Loucy (cell line): ENCODE data around the gene UBE2Q1.

ENCODE experiments used
- H2AFZ ChIP-seq: fragments of 200-600 bp; sonication (generic); 2 replicates; pipeline ENCODE4 v1.6.0; 2016; ENCODE audit warnings: antibody characterized with exemption, mild to moderate bottlenecking, low read length, moderate library complexity
- H3F3A ChIP-seq: fragments of 200-600 bp; 2 replicates; pipeline ENCODE4 v1.6.0; 2016; ENCODE audit warnings: antibody characterized with exemption, low read depth, mild to moderate bottlenecking
- H3K27me3 ChIP-seq: fragments of 200-600 bp; sonication (generic); 2 replicates; pipeline ENCODE4 v1.6.1; 2014; ENCODE audit warnings: low read length, mild to moderate bottlenecking; ENCODE audit not compliant: insufficient read depth, poor library complexity, severe bottlenecking
- H3K36me3 ChIP-seq: fragments of 200-600 bp; sonication (generic); 2 replicates; pipeline ENCODE4 v1.6.1; 2016; ENCODE audit warnings: low read length; ENCODE audit not compliant: insufficient read depth
- H3K4me1 ChIP-seq: fragments of 200-600 bp; sonication (generic); 2 replicates; pipeline ENCODE4 v1.5.1; 2014; ENCODE audit warnings: low read length, mild to moderate bottlenecking; ENCODE audit not compliant: insufficient read depth, poor library complexity, severe bottlenecking
- H3K4me2 ChIP-seq: fragments of 200-600 bp; sonication (generic); 2 replicates; pipeline ENCODE4 v1.6.0; 2014; ENCODE audit warnings: antibody characterized with exemption, low read length, low read depth, mild to moderate bottlenecking; ENCODE audit not compliant: poor library complexity, severe bottlenecking
- H3K4me3 ChIP-seq: fragments of 200-600 bp; sonication (generic); 2 replicates; pipeline ENCODE4 v1.5.1; 2014; ENCODE audit warnings: low read length, mild to moderate bottlenecking, mixed read lengths; ENCODE audit not compliant: poor library complexity, severe bottlenecking
- H3K79me2 ChIP-seq: fragments of 200-600 bp; sonication (generic); 2 replicates; pipeline ENCODE4 v1.6.1; 2014; ENCODE audit warnings: low read length; ENCODE audit not compliant: insufficient read depth
- H3K9ac ChIP-seq: fragments of 200-600 bp; sonication (generic); 2 replicates; pipeline ENCODE4 v1.6.0; 2014; ENCODE audit warnings: mild to moderate bottlenecking, low read depth, low read length, moderate library complexity; ENCODE audit not compliant: poor library complexity, severe bottlenecking
- H3K9me2 ChIP-seq: fragments of 200-600 bp; sonication (generic); replicated peaks from 2 replicates; pipeline ENCODE4 v1.6.1; 2016; ENCODE audit warnings: low read depth, low read length, mixed read lengths
- H3K9me3 ChIP-seq: fragments of 200-600 bp; sonication (generic); 2 replicates; pipeline ENCODE4 v1.6.1; 2014; ENCODE audit warnings: mild to moderate bottlenecking, antibody characterized with exemption, low read length, low read depth; ENCODE audit not compliant: insufficient read depth
- H4K20me1 ChIP-seq: fragments of 200-600 bp; sonication (generic); 2 replicates; pipeline ENCODE4 v1.6.0; 2014; ENCODE audit warnings: antibody characterized with exemption, low read length, mild to moderate bottlenecking; ENCODE audit not compliant: insufficient read depth, poor library complexity, severe bottlenecking
- EZH2phosphoT487 ChIP-seq: fragments of 200-600 bp; IDR thresholded peaks from 2 replicates; pipeline ENCODE4 v1.6.1; 2018; ENCODE audit warnings: antibody characterized with exemption, mild to moderate bottlenecking, moderate library complexity, borderline replicate concordance
- TF ChIP-seq, protein P1 (sequence below): fragments of 200-600 bp; sonication (generic); conservative IDR thresholded peaks from 2 replicates; pipeline ENCODE4 v1.5.1; 2014; ENCODE audit warnings: mild to moderate bottlenecking, antibody characterized with exemption, low read length

The UBE2Q1 gene

DNA sequence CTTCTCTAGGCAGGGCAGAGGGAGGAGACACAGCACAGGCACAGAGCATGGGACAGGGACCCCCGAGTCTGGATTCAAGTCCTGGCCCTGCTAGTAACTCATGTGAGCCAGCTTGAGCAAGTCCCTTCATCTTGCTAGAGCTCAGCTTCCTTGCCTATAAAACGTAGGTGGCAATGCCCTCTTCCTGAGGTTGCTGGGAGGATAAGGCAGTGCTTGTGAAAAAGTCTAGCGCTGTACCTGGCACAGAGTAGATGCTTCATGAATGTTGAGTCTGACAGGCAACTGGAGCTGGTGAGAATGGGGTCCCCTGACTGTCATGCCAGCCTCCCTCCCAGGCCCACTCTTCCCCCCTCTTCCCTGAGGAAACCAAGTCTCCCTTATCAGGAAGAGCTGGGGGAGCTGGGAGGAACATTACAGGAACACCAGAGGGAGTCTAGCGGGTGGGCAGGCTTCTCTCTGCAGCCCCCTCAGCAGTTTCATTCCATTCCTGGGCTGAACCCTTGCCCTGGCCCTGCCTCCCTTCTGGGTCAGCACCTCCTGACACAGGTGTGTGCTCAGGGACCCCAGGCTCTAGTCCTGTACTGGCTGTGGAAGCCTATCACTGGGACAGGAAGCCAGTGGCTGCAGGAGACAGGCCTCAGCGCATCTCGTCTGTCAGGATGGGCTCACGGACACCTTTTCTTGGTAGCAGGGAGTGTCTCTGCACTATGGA, 19.0 kb upstream of the UBE2Q1 start:
- Histone ChIP-seq H3K36me3 (peaks cover 44% of the 10 kb centered on the region; the same call in 1 of the 2 replicates), H3K4me3 (no peak overlapping the region), H3K4me2 (no peak overlapping the region), H4K20me1 (no peaks in the 10 kb centered on the region), H3K9me3 (no peaks in the 10 kb centered on the region), H3K27me3 (no peaks in the 10 kb centered on the region), H3K4me1 (peaks cover 15% of the 10 kb centered on the region), H3K9ac (no peak overlapping the region), H3F3A (no peaks in the 10 kb centered on the region), H3K79me2 (no peaks in the 10 kb centered on the region), H3K9me2 (no peaks in the 10 kb centered on the region), H2AFZ (no peak overlapping the region)
- TF ChIP-seq, protein P1, sequence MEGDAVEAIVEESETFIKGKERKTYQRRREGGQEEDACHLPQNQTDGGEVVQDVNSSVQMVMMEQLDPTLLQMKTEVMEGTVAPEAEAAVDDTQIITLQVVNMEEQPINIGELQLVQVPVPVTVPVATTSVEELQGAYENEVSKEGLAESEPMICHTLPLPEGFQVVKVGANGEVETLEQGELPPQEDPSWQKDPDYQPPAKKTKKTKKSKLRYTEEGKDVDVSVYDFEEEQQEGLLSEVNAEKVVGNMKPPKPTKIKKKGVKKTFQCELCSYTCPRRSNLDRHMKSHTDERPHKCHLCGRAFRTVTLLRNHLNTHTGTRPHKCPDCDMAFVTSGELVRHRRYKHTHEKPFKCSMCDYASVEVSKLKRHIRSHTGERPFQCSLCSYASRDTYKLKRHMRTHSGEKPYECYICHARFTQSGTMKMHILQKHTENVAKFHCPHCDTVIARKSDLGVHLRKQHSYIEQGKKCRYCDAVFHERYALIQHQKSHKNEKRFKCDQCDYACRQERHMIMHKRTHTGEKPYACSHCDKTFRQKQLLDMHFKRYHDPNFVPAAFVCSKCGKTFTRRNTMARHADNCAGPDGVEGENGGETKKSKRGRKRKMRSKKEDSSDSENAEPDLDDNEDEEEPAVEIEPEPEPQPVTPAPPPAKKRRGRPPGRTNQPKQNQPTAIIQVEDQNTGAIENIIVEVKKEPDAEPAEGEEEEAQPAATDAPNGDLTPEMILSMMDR, result no peak
- TF ChIP-seq EZH2phosphoT487, result no peak

DNA sequence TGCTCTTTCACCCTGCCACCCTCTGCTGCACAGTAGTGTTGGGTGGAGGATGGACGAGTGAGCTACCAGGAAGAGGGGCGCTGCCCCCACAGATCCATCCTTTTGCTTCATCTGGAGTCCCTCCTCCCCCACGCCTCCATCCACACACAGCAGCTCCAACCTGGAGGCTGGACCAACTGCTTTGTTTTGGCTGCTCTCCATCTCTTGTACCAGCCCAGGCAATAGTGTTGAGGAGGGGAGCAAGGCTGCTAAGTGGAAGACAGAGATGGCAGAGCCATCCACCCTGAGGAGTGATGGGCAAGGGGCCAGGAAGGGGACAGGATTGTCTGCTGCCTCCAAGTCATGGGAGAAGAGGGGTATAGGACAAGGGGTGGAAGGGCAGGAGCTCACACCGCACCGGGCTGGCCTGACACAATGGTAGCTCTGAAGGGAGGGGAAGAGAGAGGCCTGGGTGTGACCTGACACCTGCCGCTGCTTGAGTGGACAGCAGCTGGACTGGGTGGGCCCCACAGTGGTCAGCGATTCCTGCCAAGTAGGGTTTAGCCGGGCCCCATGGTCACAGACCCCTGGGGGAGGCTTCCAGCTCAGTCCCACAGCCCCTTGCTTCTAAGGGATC, 17.6 kb upstream of the UBE2Q1 start:
- Histone ChIP-seq H3K4me3 (no peak overlapping the region), H3K36me3 (peaks cover 31% of the 10 kb centered on the region; the same call in 1 of the 2 replicates), H2AFZ (no peak overlapping the region), H3K4me2 (no peak overlapping the region), H3K79me2 (no peaks in the 10 kb centered on the region), H4K20me1 (no peaks in the 10 kb centered on the region), H3K9me2 (no peaks in the 10 kb centered on the region), H3K9me3 (no peaks in the 10 kb centered on the region), H3K4me1 (peaks cover 15% of the 10 kb centered on the region), H3K9ac (no peak overlapping the region), H3K27me3 (no peaks in the 10 kb centered on the region), H3F3A (no peaks in the 10 kb centered on the region)
- TF ChIP-seq, protein P1, result no peak
- TF ChIP-seq EZH2phosphoT487, result no peak

DNA sequence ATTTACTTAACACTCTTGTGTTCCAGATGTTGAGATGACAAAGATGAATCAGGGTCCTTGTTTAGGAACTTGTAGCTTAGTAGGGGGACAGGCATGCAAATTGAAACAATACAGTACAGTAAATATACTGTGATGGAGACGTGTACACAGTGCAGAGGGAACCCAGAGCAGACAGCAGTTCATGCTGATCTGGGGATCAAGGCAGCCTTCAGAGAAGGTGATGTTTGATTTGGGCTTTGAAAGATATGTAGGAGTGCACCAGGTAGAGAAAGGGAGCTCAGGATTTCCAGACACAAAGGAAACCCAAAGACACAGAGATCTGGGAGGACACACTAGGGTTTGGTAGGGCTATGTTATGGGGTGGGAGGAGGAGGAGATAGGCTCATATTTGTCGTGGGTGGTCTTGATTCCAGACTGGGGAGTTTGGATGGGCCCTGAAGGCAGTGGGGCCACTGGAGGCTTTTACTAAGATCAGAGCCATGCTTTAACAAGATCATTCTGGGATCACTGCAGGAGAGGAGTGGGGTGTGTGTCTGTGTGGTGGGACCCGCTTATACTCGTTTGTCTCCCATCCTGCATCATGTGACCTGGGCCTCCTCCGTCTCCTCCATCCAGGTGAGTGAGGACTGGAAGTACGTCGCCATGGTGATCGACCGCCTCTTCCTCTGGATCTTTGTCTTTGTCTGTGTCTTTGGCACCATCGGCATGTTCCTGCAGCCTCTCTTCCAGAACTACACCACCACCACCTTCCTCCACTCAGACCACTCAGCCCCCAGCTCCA, 16.9 kb upstream of the UBE2Q1 start:
- peaks cover 24% of the 10 kb centered on the region; the same call in 1 of the 2 replicates for H3K36me3 ChIP-seq

More for the DNA sequence above, 16.9 kb upstream of the UBE2Q1 start:
- H3K9ac ChIP-seq, result no peak overlapping the region
- TF ChIP-seq, protein P1, result no peak
- TF ChIP-seq EZH2phosphoT487, result no peak
- H3F3A ChIP-seq, result no peaks in the 10 kb centered on the region
- H4K20me1 ChIP-seq, result no peaks in the 10 kb centered on the region
- no peaks in the 10 kb centered on the region for H3K27me3 ChIP-seq
- no peaks in the 10 kb centered on the region for H3K79me2 ChIP-seq
- H3K4me2 ChIP-seq, result peak overlapping the region; percentile 10
- H3K9me3 ChIP-seq, result no peaks in the 10 kb centered on the region
- H2AFZ ChIP-seq, result no peak overlapping the region
- H3K4me3 ChIP-seq, result no peak overlapping the region
- H3K4me1 ChIP-seq, result peaks cover 15% of the 10 kb centered on the region
- no peaks in the 10 kb centered on the region for H3K9me2 ChIP-seq
